Stimulated activated CD8-positive, alpha-beta memory T cell treated with anti-CD3 and anti-CD28 coated beads, Interleukin-15, amount 100 ng/mL, for 1 hour (primary cell): Measurements from ENCODE around the gene ZNF827.
"Not testable (repeated sequence)": the region's sequence is repeated elsewhere in the genome, so short reads cannot be mapped to it uniquely, and the experiment has no call there.

Experiments used
- DNase-seq: peaks from one replicate; pipeline ENCODE4 v3.0.0-alpha.2; 2020; ENCODE audit warnings: low read depth

Gene ZNF827

DNA sequence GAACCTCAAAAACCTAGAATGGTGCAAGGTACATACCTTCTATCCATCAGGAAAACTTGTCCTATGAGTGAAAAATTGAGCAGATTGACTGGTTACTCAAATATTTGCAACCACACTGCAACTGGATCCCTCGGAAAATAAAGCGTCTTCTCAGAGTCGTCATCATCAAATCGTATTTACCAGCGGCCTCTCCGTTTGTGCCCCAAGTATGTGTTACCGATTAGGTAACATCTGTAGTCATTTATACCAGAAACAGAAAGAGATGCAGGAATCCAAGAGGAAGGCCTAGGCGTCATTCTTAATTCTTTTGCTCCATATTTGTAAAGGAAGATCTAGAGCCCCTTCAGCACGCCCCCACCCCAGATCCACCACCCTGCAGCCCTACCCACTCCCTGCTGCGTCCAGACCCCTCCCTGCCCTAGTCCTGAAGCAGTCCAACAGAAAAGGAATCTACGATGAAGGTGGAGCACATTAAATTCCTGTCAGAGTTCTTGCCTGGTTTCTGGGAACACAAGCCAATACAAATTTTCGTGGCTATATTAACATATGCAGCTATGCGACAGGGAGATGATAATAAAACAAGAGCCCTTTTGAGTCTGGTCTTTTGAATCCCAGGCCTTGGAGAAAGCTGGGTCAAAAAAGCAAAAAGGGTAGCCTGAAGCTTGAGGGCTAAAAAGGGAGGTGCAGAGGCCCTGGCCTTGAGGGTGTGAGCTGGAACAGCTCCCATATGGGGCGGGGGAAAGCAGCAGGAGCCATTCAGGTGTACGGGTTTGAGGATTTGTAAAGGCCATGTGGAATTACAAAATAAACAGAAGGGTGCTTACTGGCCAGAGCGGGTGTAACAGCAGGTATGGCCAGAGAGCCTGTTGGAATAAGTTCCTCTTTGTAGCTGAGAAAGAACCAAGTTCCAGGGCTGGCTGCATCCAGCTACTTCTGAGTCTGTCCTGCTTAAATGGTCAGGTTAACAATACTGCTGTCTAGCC is 77.0 kb downstream of the ZNF827 start:
- no peak for DNase-seq

DNA sequence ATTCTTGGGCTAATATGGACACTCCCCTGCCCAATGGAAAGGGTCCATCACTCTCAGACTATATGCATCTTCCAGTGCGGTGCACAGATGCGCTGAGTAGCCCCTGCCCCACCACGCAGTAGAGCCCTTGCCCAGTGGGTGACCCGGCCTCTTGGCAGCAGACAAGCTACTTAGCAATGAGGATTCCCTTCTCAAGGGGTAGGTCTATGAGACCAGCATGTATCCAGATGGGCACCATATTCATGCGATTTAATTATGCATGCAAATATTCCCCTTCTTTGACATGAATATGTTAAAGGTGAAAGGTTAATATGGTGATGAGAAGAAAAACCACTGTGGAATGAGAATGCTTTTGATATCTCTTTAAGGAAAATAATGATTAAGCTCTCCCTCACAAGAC is 77.7 kb downstream of the ZNF827 start:
- no peak for DNase-seq

- no peak for DNase-seq
Observed at GRCh38 chr4:145860446-145860845, 78.2 kb downstream of the ZNF827 start.

DNA sequence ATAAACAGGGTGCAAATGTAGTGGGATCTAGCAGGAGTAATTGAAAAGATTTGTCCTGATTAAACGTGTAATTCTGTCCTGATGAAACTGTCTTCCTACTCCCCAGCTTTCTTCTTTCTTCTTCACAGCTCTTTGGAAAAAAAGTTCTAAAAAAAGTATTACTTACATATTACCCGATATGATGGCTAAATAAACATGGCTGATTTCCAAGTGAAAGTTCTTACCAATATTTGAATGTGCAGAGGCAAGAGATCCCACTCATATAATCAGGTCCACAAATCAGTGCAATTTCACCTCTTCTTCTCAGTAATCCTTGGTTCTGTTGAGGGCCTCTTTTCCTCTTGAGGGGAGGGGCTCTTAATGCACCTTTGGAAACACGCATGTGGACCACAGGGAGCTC is 78.7 kb downstream of the ZNF827 start:
- no peak for DNase-seq

GRCh38 chr4:145859426-145859825 is 79.2 kb downstream of the ZNF827 start:
- DNase-seq, result no peak

DNA sequence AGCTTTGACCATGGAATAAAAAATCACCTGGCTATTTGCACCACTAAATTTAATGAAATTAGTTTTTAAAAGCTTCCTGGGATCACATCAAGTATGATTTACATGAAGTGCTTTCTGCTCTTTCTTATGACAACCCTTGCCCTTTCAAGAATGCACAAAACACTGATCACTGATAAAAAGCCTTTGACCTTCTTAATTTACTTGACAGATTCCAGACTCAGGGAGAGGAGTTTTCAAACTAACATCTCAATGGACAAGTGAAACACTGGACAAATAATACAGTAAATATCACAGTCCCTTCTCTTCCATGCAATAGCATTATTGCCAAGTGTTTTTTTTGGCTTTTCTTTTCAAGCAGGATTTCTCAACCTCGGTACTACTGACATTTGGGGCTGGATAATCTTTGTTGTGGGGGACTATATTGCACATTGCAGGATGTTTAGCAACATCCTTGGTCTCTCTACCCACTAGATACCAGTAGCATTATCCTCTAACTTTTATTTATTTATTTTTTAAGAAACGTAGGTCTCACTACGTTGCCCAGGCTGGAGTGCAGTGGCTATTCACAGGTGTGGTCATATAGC is 86.3 kb downstream of the ZNF827 start:
- no peak for DNase-seq

- DNase-seq, result no peak
Observed at GRCh38 chr4:145851511-145852201, 87.0 kb downstream of the ZNF827 start.

- DNase-seq, result no peak
Observed at GRCh38 chr4:145847764-145848163, 90.9 kb downstream of the ZNF827 start.

DNA sequence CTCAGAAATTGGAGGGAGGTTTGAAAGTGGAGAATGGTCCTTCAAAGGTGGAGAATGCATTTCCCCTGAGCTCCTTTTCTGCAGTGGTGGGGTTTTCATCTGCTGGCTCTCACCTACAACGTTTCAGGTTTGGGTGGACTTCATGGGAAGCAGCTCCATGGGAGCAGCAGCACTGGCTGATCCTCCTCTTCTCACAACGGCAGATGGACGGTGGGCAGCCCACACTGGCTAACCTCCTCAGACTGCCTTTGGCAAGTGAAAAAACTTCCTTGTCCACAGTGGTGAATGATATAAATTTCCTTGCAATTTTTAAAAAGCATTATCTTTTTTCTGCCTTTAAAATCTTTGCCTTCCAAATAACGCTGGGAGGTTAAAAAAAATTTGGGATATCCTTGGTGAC is 93.5 kb downstream of the ZNF827 start:
- DNase-seq, result no peak

DNA sequence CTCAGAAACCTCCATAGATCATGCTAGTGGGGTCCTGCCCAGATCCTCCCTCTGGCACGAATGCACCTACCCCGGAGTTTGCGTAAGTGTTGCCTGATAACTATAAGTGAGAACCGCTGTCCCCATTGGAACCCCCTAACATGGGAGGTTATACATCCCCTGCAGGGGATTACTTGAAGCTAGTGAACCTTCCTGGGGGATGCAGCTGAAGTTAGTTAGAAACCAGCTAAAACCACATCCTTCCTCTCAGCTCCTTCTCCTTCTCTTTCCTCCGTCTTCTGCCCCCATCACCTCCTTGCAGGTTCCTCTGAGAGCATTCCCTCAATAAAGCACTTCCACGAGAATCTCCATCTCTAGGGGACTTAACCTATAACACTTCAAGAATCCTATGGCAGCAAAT is 95.0 kb downstream of the ZNF827 start:
- no peak for DNase-seq

DNA sequence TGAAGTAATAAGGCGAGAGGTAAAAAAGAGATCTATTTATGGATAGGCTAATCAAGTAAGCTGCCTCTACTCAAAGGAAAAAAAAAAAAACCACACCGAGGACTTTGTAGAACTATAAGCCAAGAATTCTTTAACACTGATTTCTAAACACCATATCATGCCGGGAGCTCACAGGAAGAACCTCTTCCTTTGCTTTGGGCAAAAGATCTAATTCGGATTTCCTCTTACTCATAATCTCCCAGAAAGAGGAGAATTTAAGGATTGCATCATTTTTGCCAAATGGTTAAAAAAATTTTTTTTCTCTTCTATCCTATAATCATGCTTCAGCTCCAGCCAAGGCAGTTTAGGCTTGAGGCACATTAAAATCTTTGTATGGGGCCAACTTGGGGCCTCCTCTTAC is 95.5 kb downstream of the ZNF827 start:
- DNase-seq, result no peak

DNA sequence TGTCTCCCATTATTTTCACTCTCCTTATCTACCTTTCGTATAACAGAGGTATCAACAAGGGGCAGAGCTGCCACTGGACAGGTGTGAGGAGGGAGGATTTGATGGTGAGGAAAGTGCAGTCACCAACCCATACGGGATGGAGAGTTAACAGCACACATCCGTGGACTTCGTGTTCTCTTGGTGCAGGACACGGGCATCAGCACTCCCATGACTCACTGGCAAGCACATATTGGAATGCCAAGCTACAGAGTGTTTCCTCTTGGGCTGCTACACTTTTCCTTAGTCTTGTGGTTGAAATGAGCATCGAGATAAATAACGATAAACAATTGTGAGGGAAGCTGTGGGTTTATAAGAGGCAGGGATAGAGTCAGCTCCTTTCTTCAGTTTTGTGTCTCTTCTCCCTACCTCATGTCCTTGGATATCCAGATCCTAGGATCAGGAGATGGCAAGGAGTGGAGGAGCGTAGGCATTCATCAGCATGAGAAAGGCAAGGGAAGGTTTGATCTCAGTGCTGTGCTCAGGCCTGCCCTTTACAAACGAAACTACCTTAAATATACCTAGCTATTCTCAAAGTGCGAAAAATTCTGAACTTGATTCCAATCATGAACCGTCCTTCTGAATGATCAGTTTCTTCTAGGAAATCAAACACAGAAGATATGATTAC is 96.3 kb downstream of the ZNF827 start:
- DNase-seq, result no peak

DNA sequence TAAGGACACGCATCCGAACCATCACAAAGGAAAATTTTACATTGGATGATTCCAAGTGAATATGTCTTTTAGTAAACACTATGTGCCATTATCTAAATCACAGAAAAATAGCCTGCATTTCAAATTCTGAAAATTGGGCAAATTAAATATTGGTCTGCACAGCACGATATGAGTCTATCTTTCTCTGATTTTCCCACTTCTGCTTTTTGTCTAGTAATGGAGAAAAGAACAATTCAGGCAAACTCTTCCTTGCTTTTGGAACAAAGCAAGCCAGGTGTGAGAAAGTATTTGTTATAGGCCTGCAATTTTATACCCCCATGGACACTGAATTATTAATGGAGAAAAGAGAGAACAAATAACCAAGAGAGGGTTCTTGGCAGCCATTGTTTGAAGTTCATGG is 97.8 kb downstream of the ZNF827 start:
- DNase-seq, result no peak

- no peak for DNase-seq
Observed at GRCh38 chr4:145840162-145840768, 98.4 kb downstream of the ZNF827 start.

- no peak for DNase-seq
Observed at GRCh38 chr4:145839151-145839550, 99.5 kb downstream of the ZNF827 start.

GRCh38 chr4:145832384-145832783 is 106.2 kb downstream of the ZNF827 start:
- DNase-seq, result not testable (repeated sequence)

GRCh38 chr4:145830699-145831098 is 107.9 kb downstream of the ZNF827 start:
- no peak for DNase-seq

DNA sequence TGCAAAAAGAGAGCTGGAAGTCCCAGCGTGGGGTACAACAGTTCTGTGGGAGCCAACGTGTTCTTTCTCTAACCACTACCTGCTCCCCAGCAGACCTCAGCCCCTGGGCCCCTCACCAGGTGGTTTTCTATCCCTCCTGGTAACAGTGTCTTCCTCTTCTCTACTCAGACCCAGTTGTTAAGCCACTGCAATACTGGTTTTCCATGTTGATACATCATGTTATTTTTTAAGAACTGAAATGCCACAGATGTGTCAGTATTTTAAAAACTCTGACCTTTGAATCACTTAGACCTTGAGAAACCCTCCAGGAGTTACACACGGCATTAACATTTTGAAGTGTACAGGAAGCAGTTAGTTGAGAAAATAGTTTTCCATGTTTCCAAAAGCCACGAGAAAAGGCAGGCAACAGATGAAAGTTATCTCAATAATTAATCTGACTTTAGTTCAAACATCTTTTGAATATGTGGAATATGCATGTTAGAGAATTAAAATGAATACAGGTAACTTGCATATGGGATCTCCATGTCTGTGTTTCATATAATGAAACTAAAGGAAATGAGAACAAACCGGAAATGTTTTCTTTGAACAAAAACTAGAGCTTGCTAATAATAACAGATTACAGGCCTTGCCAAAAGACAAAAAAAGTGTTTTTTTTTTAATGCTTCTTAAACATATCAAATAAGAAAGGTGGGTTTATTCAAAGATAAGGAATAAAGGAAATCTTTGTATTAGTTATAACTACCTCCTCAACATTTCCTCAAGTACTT is 108.8 kb downstream of the ZNF827 start:
- DNase-seq, result no peak

- no peak for DNase-seq
Observed at GRCh38 chr4:145828802-145829485, 109.7 kb downstream of the ZNF827 start.

GRCh38 chr4:145827885-145828284 is 110.7 kb downstream of the ZNF827 start:
- DNase-seq, result no peak

- no peak for DNase-seq
Observed at GRCh38 chr4:145825255-145825654, 113.4 kb downstream of the ZNF827 start.
